Mesodermal cell (in vitro differentiated cells): ENCODE data around the gene RPL32.
A peak's percentile ranks its signal among the peaks of the same experiment; 100 is the strongest.
"Not testable (repeated sequence)": the region's sequence is repeated elsewhere in the genome, so short reads cannot be mapped to it uniquely, and the experiment has no call there.

Experiments
- H3K27ac ChIP-seq: 2 replicates; pipeline ENCODE4 v1.7.0; 2013; ENCODE audit warnings: mild to moderate bottlenecking, low read depth, low read length, moderate library complexity; ENCODE audit not compliant: severe bottlenecking
- H3K36me3 ChIP-seq: 2 replicates; pipeline ENCODE4 v1.7.1; 2013; ENCODE audit warnings: mild to moderate bottlenecking, low read length, moderate library complexity; ENCODE audit not compliant: control insufficient read depth, insufficient read depth
- H3K4me1 ChIP-seq: one replicate; pipeline ENCODE4 v1.7.1; 2013; ENCODE audit warnings: mild to moderate bottlenecking, low read length; ENCODE audit not compliant: insufficient read depth, control insufficient read depth, poor library complexity, severe bottlenecking
- H3K4me3 ChIP-seq: 2 replicates; pipeline ENCODE4 v1.7.0; 2013; ENCODE audit warnings: low read length, control low read depth, mild to moderate bottlenecking; ENCODE audit not compliant: insufficient read depth, poor library complexity, severe bottlenecking; ENCODE audit errors: extremely low read depth
- H3K9me3 ChIP-seq: 2 replicates; pipeline ENCODE4 v1.7.1; 2013; ENCODE audit warnings: mild to moderate bottlenecking, low read length, moderate library complexity; ENCODE audit not compliant: control insufficient read depth
- WGBS, 2 experiments: methylation state at CpG; one replicate each; pipeline ENCODE4 v1.1.5; 2013; ENCODE audit warnings: missing lambda C conversion rate in 2 of 2; ENCODE audit not compliant: insufficient coverage in 2 of 2; 5-methylcytosine and 5-hydroxymethylcytosine counted together

Gene RPL32

DNA sequence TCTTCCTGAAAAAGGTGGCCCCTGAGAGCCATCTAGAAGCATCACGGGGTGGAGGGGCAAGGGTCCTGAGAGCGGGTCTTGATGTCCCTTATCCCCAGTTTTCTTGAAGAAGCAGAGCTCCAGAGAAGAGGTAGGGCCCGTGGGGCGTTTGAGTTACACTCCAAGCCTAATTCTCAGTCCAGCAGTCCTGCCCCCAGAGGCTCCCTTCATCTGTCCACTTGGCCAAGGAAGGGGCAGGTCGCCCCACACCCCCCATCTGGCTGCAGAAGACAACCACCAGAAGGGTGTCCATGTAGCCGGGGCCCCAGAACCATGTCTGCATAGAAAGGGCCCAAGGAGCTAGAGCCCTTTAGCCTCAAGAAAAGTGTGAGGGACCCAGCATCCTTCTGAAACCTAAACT lies 25.5 kb upstream of the RPL32 start:
- no peaks in the 10 kb centered on the region for H3K9me3 ChIP-seq
- 74 to 83% methylated on average over 4 to 6 of the region's 6 CpGs for WGBS, 2 experiments
- no peak overlapping the region for H3K4me3 ChIP-seq
- peaks cover 4% of the 10 kb centered on the region for H3K4me1 ChIP-seq
- no peaks in the 10 kb centered on the region for H3K36me3 ChIP-seq
- H3K27ac ChIP-seq = no peak overlapping the region

DNA sequence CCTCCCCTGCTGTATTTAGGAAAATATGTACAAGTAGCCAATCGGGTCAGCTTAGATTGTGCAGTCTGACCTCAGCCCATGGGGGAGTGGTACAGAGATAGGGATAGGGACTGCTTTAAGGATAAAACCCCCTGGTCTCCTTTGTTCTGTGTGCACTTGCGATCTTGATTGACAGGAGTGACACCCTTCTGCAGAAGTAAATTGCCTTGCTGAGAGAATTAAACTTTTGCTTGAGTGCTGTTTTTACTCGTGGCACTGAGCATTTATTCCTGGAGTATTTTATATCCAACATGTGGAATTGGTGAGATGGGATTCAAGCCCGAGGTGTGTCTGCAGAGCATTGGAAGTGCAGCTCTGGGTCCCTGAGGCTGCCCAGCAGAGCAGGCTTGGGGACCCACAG lies 23.9 kb upstream of the RPL32 start:
- no peaks in the 10 kb centered on the region for H3K36me3 ChIP-seq
- no peak overlapping the region for H3K4me3 ChIP-seq
- WGBS, 2 experiments = 88 to 96% methylated on average over 4 of the region's 4 CpGs
- H3K27ac ChIP-seq = no peak overlapping the region
- H3K4me1 ChIP-seq = peaks cover 4% of the 10 kb centered on the region
- no peaks in the 10 kb centered on the region for H3K9me3 ChIP-seq

DNA sequence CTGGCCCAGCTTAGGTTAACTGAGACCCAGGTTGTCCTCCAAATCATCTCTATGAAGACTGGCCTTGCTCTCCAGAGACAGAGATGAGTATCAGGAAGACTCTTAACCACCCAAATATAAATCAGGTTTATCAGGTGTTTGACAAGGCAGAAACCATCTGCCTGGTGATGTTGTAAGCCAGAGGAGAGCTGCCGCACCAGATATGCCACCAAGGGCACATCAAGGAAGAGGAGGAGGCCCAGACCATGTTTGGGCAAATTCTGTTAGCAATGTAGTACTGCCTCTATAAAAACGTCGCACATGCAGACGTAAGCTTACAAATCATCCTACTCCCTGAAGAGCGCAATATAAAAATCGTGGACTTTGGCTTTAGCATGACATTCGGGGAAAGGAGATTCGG lies 21.0 kb upstream of the RPL32 start:
- Histone ChIP-seq H3K4me3 (no peak overlapping the region), H3K27ac (no peak overlapping the region), H3K9me3 (no peaks in the 10 kb centered on the region), H3K36me3 (no peaks in the 10 kb centered on the region), H3K4me1 (no peaks in the 10 kb centered on the region)
- WGBS, 2 experiments = 94 to 95% methylated on average over 8 of the region's 8 CpGs

DNA sequence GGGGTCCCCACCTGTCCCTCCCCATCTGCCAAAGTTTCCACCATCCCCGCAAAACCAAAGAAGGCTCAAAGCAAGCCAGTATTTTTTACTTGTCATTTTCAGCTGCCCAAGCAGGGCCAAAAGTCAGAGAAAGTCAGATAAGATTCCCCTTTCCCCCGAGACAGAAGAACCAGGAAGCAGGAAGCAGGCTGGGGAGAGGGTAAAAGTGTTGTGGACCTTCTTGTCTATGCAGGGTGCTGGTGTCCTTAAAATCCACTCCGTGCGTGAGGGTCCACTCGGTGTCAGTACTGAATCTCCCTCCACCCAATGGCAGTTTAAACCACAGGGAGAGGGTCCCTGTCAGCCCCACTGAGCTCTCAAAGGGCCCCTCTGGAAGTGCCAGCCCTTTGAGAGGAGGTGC lies 20.2 kb upstream of the RPL32 start:
- H3K9me3 ChIP-seq = no peaks in the 10 kb centered on the region
- no peak overlapping the region for H3K27ac ChIP-seq
- WGBS, 2 experiments = 91 to 100% methylated on average over 1 to 5 of the region's 5 CpGs
- no peak overlapping the region for H3K4me3 ChIP-seq
- H3K4me1 ChIP-seq = no peaks in the 10 kb centered on the region
- H3K36me3 ChIP-seq = no peaks in the 10 kb centered on the region

DNA sequence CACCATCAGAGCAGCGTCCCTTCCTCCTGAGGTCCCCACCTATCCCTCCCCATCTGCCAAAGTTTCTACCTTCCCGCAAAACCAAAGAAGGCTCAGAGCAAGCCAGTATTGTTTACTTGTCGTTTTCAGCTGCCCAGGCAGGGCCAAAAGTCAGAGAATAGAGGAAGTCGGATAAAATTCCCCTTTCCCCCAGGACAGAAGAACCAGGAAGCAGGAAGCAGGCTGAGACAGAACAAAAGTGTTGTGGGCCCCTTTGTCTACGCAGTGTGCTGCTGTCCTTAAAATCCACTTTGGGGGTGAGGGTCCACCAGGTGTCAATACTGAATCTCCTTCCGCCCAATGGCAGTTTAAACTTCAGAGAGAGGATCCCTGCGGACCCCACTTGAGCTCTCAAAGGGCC lies 18.5 kb upstream of the RPL32 start:
- no peaks in the 10 kb centered on the region for H3K36me3 ChIP-seq
- H3K27ac ChIP-seq = no peak overlapping the region
- H3K9me3 ChIP-seq = no peaks in the 10 kb centered on the region
- WGBS, 2 experiments = 88 to 90% methylated on average over 5 of the region's 7 CpGs
- H3K4me3 ChIP-seq = no peak overlapping the region
- no peaks in the 10 kb centered on the region for H3K4me1 ChIP-seq

DNA sequence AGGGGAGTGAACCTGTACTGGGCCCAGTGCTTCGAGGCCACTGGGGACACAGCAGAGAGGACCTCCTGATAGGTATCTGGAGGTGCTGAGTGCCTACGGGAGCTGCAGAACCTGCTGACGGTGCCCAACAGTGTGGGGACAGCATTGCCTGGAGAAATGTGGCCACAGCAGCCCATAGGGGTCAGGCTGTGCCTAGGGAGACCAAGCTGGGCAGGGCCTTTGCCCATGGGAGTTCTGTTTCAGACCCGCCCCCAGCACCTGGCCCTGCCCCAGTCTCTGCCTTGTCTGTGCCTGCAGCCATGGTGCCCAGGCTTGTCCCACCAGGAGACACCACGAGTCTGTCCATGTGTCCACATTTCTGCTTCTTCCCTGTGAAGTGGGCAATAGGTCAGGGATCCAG lies 15.3 kb upstream of the RPL32 start:
- 84 to 85% methylated on average over 5 of the region's 5 CpGs for WGBS, 2 experiments
- H3K4me1 ChIP-seq = no peaks in the 10 kb centered on the region
- H3K27ac ChIP-seq = no peak overlapping the region
- no peak overlapping the region for H3K4me3 ChIP-seq
- H3K9me3 ChIP-seq = no peaks in the 10 kb centered on the region
- no peaks in the 10 kb centered on the region for H3K36me3 ChIP-seq

DNA sequence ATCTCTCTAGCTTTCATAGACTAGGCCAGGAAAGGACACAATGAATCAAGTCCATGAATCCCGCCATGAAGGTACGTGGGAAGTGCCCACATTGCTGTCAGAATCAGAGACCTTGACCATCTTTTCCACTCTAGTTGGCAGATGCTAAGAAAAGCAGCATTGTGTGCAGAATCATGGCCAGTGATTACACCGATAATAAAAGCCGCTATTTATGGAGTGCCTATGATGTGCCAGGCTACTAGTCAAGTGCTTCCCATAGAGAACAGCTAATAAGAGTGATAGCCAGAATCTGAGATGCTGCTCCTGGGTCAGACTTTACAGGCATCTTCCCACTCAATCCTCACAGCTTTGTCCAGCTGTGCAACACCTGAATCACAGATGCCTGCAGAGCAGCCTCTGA lies 13.2 kb upstream of the RPL32 start:
- H3K27ac ChIP-seq = no peak overlapping the region
- no peak overlapping the region for H3K4me3 ChIP-seq
- H3K9me3 ChIP-seq = no peaks in the 10 kb centered on the region
- H3K4me1 ChIP-seq = no peaks in the 10 kb centered on the region
- H3K36me3 ChIP-seq = no peaks in the 10 kb centered on the region
- WGBS, 2 experiments = 86 to 98% methylated on average over 4 of the region's 4 CpGs

DNA sequence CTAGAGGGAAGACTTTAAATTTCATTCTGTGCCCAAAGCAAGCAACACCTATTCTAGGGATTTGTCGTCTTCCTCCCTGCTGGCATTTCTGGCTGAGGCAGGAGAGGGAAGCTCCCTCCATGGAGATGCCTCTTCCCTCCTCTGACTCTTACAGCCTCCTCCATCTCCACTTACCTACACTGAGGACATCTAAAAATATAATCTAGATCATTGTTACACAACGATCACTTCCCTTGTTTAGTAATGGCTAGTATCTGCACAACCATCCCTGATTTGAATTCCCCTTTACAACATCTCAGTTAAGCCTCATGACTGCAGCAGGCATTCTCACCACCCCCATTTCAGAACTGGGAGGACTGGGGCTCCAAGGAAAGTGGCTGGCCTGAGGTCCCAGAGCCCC lies 12.5 kb upstream of the RPL32 start:
- H3K9me3 ChIP-seq, H3K36me3 ChIP-seq, H3K4me3 ChIP-seq, H3K27ac ChIP-seq, H3K4me1 ChIP-seq: not testable (repeated sequence)
- WGBS, 2 experiments = 75 to 86% methylated on average over 1 to 2 of the region's 2 CpGs

DNA sequence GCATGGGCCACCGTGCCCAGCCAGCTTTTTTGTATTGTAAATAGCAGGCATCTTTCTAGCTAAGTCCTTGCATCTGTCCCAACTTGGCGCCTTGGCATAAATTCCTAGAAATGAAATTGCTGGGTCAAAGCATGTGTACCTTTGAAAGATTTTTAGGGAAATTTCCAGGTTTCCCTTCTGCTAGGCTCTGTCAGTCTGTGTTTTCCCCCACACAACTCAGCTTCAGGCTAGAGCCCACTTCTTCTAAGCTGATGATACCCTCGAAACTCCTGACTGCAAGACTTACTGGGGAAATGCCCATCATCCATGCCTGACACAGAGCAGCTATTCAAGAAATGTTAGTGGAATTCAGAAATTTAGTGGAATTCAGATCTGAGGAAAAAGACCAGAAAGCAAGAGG lies 10.8 kb upstream of the RPL32 start:
- WGBS, 2 experiments = 69 to 86% methylated on average over 2 of the region's 3 CpGs
- no peak overlapping the region for H3K4me3 ChIP-seq

DNA sequence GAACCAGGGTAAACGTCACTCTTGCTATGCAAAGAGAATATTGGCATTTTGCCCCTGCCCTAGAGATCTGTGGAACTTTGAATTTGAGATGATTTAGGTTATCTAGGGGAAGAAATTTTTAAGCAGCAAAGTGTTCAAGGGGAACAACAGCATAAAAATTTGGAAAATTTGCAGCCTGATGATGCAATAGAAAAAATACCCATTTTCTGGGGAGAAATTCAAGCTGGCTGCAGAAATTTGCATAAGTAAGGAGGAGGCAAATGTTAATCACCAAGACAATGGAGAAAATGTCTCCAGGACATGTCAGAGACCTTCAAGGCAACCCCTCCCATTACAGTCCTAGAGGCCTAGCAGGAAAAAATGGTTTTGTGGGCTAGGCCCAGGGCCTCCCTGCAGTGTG lies 4.4 kb upstream of the RPL32 start:
- 50 to 100% methylated on average over 1 of the region's 1 CpG for WGBS, 2 experiments
- H3K27ac ChIP-seq = no peak overlapping the region
- no peaks in the 10 kb centered on the region for H3K4me1 ChIP-seq
- H3K36me3 ChIP-seq = no peaks in the 10 kb centered on the region
- no peak overlapping the region for H3K4me3 ChIP-seq
- H3K9me3 ChIP-seq = no peaks in the 10 kb centered on the region

More for the DNA sequence above, 10.8 kb upstream of the RPL32 start:
- Histone ChIP-seq H3K9me3 (no peaks in the 10 kb centered on the region), H3K4me1 (no peaks in the 10 kb centered on the region), H3K27ac (no peak overlapping the region), H3K36me3 (no peaks in the 10 kb centered on the region)

DNA sequence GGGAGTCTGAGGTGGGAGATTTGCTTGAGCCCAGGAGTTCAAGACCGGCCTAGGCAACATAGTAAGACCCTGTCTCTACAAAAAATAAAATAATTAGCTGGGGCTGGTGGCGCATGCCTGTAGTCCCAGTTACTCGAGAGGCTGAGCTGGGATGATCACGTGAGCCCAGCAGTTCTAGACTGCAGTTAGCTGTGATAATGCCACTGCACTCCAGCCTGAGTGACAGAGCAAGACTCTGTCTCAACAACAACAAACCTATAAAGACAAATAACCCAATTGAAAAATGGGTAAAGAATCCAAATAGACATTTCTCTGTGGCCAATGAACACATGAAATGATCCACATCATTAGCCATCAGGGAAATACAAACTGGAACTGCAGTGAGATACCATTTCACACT lies 1.1 kb upstream of the RPL32 start:
- Histone ChIP-seq H3K36me3 (peaks cover 31% of the 10 kb centered on the region), H3K4me3 (no peak overlapping the region), H3K4me1 (peaks cover 20% of the 10 kb centered on the region), H3K27ac (no peak overlapping the region), H3K9me3 (no peaks in the 10 kb centered on the region)
- 93 to 96% methylated on average over 3 to 4 of the region's 4 CpGs for WGBS, 2 experiments

DNA sequence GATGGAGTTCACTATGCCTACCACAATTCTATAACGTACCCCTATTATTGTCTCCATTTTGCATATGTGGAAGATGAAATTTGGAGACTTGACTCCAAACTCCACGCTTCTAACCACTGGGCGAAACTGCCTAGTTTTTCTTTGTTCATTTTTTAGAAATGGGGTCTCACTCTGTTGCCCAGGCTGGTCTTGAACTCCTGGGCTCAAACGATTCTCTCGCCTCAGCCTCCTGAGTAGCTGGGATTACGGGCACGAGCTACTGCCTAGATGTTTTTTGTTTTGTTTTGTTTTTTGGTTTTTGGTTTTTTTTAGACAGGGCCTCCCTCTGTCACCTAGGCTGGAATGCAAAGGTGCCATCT lies 584 bp upstream of the RPL32 start:
- H3K9me3 ChIP-seq = no peaks in the 10 kb centered on the region
- WGBS, 2 experiments = 51 to 64% methylated on average over 6 of the region's 7 CpGs
- H3K4me1 ChIP-seq = peaks cover 21% of the 10 kb centered on the region
- H3K36me3 ChIP-seq = peaks cover 36% of the 10 kb centered on the region
- no peak overlapping the region for H3K4me3 ChIP-seq
- peak overlapping the region; percentile 99 for H3K27ac ChIP-seq
